MM.1S (cell line): Measurements from ENCODE around the gene MT1M.
"Not testable (repeated sequence)": the region's sequence is repeated elsewhere in the genome, so short reads cannot be mapped to it uniquely, and the experiment has no call there.

Source experiments
- DNase-seq: peaks from one replicate; pipeline ENCODE4 v3.0.0-alpha.2; 2015
- H2AFZ ChIP-seq: fragments of 300-600 bp; sonication (generic); 2 replicates; pipeline ENCODE4 v1.6.0; 2016; ENCODE audit warnings: antibody characterized with exemption, low read length
- H3F3A ChIP-seq: fragments of 300-600 bp; sonication (generic); 2 replicates; pipeline ENCODE4 v1.6.1; 2016; ENCODE audit warnings: mild to moderate bottlenecking, antibody characterized with exemption, low read length, moderate library complexity, mixed read lengths; ENCODE audit not compliant: insufficient read depth
- H3K27ac ChIP-seq: fragments of 300-600 bp; sonication (generic); 2 replicates; pipeline ENCODE4 v1.5.1; 2016; ENCODE audit warnings: mild to moderate bottlenecking, low read length
- H3K27me3 ChIP-seq: fragments of 300-600 bp; sonication (generic); replicated peaks from 2 replicates; pipeline ENCODE4 v1.6.0; 2016; ENCODE audit warnings: low read length; ENCODE audit not compliant: insufficient read depth
- H3K36me3 ChIP-seq: fragments of 300-600 bp; sonication (generic); replicated peaks from 2 replicates; pipeline ENCODE4 v1.6.1; 2016; ENCODE audit warnings: mild to moderate bottlenecking, low read length, mixed read lengths; ENCODE audit not compliant: insufficient read depth
- H3K4me1 ChIP-seq: fragments of 300-600 bp; sonication (generic); 2 replicates; pipeline ENCODE4 v1.6.1; 2016; ENCODE audit warnings: low read length, mixed read lengths
- H3K4me2 ChIP-seq: fragments of 300-600 bp; sonication (generic); 2 replicates; pipeline ENCODE4 v1.6.0; 2016; ENCODE audit warnings: low read depth, low read length
- H3K4me3 ChIP-seq: fragments of 300-600 bp; sonication (generic); 2 replicates; pipeline ENCODE4 v1.5.1; 2016; ENCODE audit warnings: low read length, mixed read lengths
- H3K79me2 ChIP-seq: fragments of 300-600 bp; sonication (generic); 2 replicates; pipeline ENCODE4 v1.6.1; 2016; ENCODE audit warnings: mixed run types, low read length, mixed read lengths
- H3K9ac ChIP-seq: fragments of 300-600 bp; sonication (generic); 2 replicates; pipeline ENCODE4 v1.6.1; 2016; ENCODE audit warnings: low read length, mixed read lengths
- H3K9me2 ChIP-seq: fragments of 300-600 bp; sonication (generic); replicated peaks from 2 replicates; pipeline ENCODE4 v1.6.1; 2016; ENCODE audit warnings: mild to moderate bottlenecking, low read length, mixed read lengths; ENCODE audit not compliant: insufficient read depth
- H3K9me3 ChIP-seq: fragments of 300-600 bp; sonication (generic); replicated peaks from 2 replicates; pipeline ENCODE4 v1.6.1; 2016; ENCODE audit warnings: mild to moderate bottlenecking, low read length, mixed read lengths; ENCODE audit not compliant: insufficient read depth
- H4K20me1 ChIP-seq: fragments of 300-600 bp; sonication (generic); 2 replicates; pipeline ENCODE4 v1.6.1; 2016; ENCODE audit warnings: mild to moderate bottlenecking, low read length, moderate library complexity, mixed read lengths; ENCODE audit not compliant: insufficient read depth
- CTCF ChIP-seq: fragments of 300-600 bp; sonication (generic); IDR thresholded peaks from 2 replicates; pipeline ENCODE4 v1.5.1; 2016; ENCODE audit warnings: antibody characterized with exemption, low read length, mixed read lengths
- EZH2 ChIP-seq: fragments of 300-600 bp; sonication (generic); optimal IDR thresholded peaks from 2 replicates; pipeline ENCODE3; 2017; ENCODE audit warnings: low read depth, mild to moderate bottlenecking, antibody characterized with exemption, low read length, mixed read lengths
- EZH2phosphoT487 ChIP-seq: fragments of 300-600 bp; sonication (generic); IDR thresholded peaks from 2 replicates; pipeline ENCODE4 v1.6.1; 2018; ENCODE audit warnings: antibody characterized with exemption, low read length

Gene MT1M

GRCh38 chr16:56662357-56663354 is 30.2 kb downstream of the MT1M start:
- H3K27me3 ChIP-seq, result peaks cover 97% of the 10 kb centered on the region
- no peak for DNase-seq

GRCh38 chr16:56664506-56664905 is 32.0 kb downstream of the MT1M start:
- Histone ChIP-seq H3K79me2 (no peaks in the 10 kb centered on the region), H3K4me3 (no peak overlapping the region), H3K4me1 (no peaks in the 10 kb centered on the region), H3K9ac (no peak overlapping the region), H3F3A (no peaks in the 10 kb centered on the region), H3K27ac (no peak overlapping the region), H3K9me3 (no peaks in the 10 kb centered on the region), H3K9me2 (no peaks in the 10 kb centered on the region), H2AFZ (no peak overlapping the region), H4K20me1 (no peaks in the 10 kb centered on the region), H3K4me2 (no peak overlapping the region), H3K27me3 (peaks cover 98% of the 10 kb centered on the region), H3K36me3 (no peaks in the 10 kb centered on the region)
- no peak for DNase-seq
- TF ChIP-seq EZH2, result no peak
- TF ChIP-seq EZH2phosphoT487, result no peak
- no peak for TF ChIP-seq CTCF

More at GRCh38 chr16:56662357-56663354, 30.2 kb downstream of the MT1M start:
- Histone ChIP-seq H3K27ac (no peak overlapping the region), H3K36me3 (no peaks in the 10 kb centered on the region), H3K9me2 (no peaks in the 10 kb centered on the region), H3K4me1 (no peaks in the 10 kb centered on the region), H3K4me3 (no peak overlapping the region), H3K79me2 (no peaks in the 10 kb centered on the region), H3K9me3 (no peaks in the 10 kb centered on the region), H3K9ac (no peak overlapping the region), H3K4me2 (no peak overlapping the region), H2AFZ (no peak overlapping the region), H4K20me1 (no peaks in the 10 kb centered on the region), H3F3A (no peaks in the 10 kb centered on the region)
- no peak for TF ChIP-seq EZH2
- TF ChIP-seq CTCF, result no peak
- no peak for TF ChIP-seq EZH2phosphoT487

- not testable (repeated sequence) for H3K9me3 ChIP-seq, H3K9ac ChIP-seq, H3K79me2 ChIP-seq, H3K27ac ChIP-seq, H2AFZ ChIP-seq, H4K20me1 ChIP-seq, H3K4me1 ChIP-seq, H3K4me3 ChIP-seq, H3K36me3 ChIP-seq, DNase-seq, H3K9me2 ChIP-seq, H3F3A ChIP-seq, H3K4me2 ChIP-seq
- H3K27me3 ChIP-seq, result peaks cover 98% of the 10 kb centered on the region
These were observed 33.1 kb downstream of the MT1M start for GRCh38 chr16:56665286-56666261.
